Measurements from ENCODE around the gene HLCS.
A peak's percentile ranks its signal among the peaks of the same experiment; 100 is the strongest.

The HLCS gene

DNA sequence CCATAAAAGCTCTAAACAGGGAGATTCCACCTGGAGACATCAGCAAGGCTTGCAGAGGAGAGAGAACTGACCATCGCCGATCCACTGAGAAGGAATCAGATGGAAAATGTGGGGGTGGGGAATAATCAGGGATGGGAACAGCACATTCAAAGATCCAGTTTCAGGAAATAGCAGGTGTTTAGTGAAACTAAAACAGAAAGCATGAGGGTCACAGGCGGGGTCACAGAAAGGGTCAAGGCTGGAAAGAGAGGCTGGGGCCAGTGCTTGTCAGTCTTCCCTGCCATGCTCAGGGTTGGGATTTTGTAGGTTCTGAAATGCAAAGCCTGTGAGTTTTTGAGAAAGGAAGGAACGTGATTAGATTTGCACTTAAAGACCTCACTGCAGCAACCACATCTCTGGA is 103.2 kb downstream of the HLCS start:
- no peaks in the 10 kb centered on the region for H3K36me3 ChIP-seq (ENCODE audit: insufficient read depth, low read length)
- no peaks in the 10 kb centered on the region for H3F3A ChIP-seq (ENCODE audit: low read depth)
- no peaks in the 10 kb centered on the region for H3K27me3 ChIP-seq (ENCODE audit: insufficient read depth, low read length, poor library complexity, severe bottlenecking)
- TF ChIP-seq CTCF (conservative IDR thresholded peaks at IDR 0.05; ENCODE audit: low read length) (no peak), EZH2phosphoT487 (IDR thresholded peaks at IDR 0.05; ENCODE audit: borderline replicate concordance) (no peak)
- no peaks in the 10 kb centered on the region for H3K9me3 ChIP-seq (ENCODE audit: insufficient read depth, low read depth, low read length)
- H3K9ac ChIP-seq (ENCODE audit: low read depth, low read length, poor library complexity, severe bottlenecking): no peak overlapping the region
- H3K79me2 ChIP-seq (ENCODE audit: insufficient read depth, low read length): no peaks in the 10 kb centered on the region
- no peaks in the 10 kb centered on the region for H3K9me2 ChIP-seq (replicated peaks; ENCODE audit: low read depth, low read length)
- H3K4me1 ChIP-seq (ENCODE audit: insufficient read depth, low read length, poor library complexity, severe bottlenecking): peaks cover 14% of the 10 kb centered on the region
- no peak overlapping the region for H3K4me3 ChIP-seq (ENCODE audit: low read length, poor library complexity, severe bottlenecking)
- H4K20me1 ChIP-seq (ENCODE audit: insufficient read depth, low read length, poor library complexity, severe bottlenecking): no peaks in the 10 kb centered on the region
- no peak overlapping the region for H3K4me2 ChIP-seq (ENCODE audit: low read depth, low read length, poor library complexity, severe bottlenecking)
- no peak overlapping the region for H2AFZ ChIP-seq (ENCODE audit: low read length)

GRCh38 chr21:36861595-36862323 is 104.7 kb downstream of the HLCS start:
- Histone ChIP-seq H3F3A (ENCODE audit: low read depth) (no peaks in the 10 kb centered on the region), H4K20me1 (ENCODE audit: insufficient read depth, low read length, poor library complexity, severe bottlenecking) (no peaks in the 10 kb centered on the region), H3K27me3 (ENCODE audit: insufficient read depth, low read length, poor library complexity, severe bottlenecking) (no peaks in the 10 kb centered on the region), H3K4me3 (ENCODE audit: low read length, poor library complexity, severe bottlenecking) (no peak overlapping the region), H3K9me2 (replicated peaks; ENCODE audit: low read depth, low read length) (no peaks in the 10 kb centered on the region), H3K36me3 (ENCODE audit: insufficient read depth, low read length) (no peaks in the 10 kb centered on the region), H2AFZ (ENCODE audit: low read length) (no peak overlapping the region), H3K9ac (ENCODE audit: low read depth, low read length, poor library complexity, severe bottlenecking) (no peak overlapping the region), H3K79me2 (ENCODE audit: insufficient read depth, low read length) (no peaks in the 10 kb centered on the region), H3K4me1 (ENCODE audit: insufficient read depth, low read length, poor library complexity, severe bottlenecking) (peaks cover 14% of the 10 kb centered on the region), H3K9me3 (ENCODE audit: insufficient read depth, low read depth, low read length) (no peaks in the 10 kb centered on the region), H3K4me2 (ENCODE audit: low read depth, low read length, poor library complexity, severe bottlenecking) (no peak overlapping the region)
- TF ChIP-seq CTCF (conservative IDR thresholded peaks at IDR 0.05; ENCODE audit: low read length) (no peak), EZH2phosphoT487 (IDR thresholded peaks at IDR 0.05; ENCODE audit: borderline replicate concordance) (no peak)

DNA sequence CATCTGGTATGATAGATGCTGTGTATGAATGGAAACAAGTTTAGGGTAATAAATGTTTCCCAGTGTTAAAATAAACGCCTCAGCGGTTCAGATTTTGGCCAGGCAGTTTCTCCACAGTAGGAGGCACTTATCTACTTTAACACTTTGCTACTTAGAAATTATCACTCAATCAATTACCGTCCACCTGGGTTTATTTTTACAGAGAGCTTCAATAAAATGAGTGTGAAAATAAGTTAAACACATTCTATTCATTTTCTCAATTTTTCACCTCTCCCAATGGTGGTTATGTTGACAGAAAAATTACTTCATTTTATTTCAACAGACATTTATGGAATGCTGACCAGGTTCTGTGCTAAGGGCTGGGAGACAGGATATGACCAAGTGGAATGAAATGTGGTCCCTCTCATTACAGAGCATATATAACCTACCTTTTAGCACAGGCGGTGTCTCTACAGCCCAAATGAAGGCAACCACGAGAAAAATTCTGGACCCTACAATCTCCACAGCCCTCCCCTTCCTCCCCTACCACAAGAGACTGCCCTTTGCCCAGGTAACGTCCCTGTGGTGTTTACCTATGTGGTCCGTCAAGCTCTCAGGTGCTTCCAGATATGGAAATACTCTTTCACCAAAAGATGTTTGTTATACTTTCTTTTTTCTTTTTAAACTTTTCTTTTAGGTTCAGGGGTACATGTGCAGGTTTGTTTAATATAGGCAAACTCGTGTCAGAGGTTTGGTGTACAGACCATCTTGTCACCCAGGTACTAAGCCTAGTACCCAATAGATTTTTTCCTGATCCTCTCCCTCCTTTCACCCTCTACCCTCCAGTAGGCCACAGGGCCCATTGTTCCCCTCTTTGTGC is 105.5 kb downstream of the HLCS start:
- H2AFZ ChIP-seq (ENCODE audit: low read length): peak overlapping the region; percentile 47; the same call in 1 of the 2 replicates
- no peak overlapping the region for H3K9ac ChIP-seq (ENCODE audit: low read depth, low read length, poor library complexity, severe bottlenecking)
- H4K20me1 ChIP-seq (ENCODE audit: insufficient read depth, low read length, poor library complexity, severe bottlenecking): no peaks in the 10 kb centered on the region
- TF ChIP-seq EZH2phosphoT487 (IDR thresholded peaks at IDR 0.05; ENCODE audit: borderline replicate concordance): no peak
- no peak for TF ChIP-seq CTCF (conservative IDR thresholded peaks at IDR 0.05; ENCODE audit: low read length)
- H3K4me3 ChIP-seq (ENCODE audit: low read length, poor library complexity, severe bottlenecking): no peak overlapping the region
- peak overlapping the region; percentile 34 for H3K4me2 ChIP-seq (ENCODE audit: low read depth, low read length, poor library complexity, severe bottlenecking)
- H3K9me2 ChIP-seq (replicated peaks; ENCODE audit: low read depth, low read length): no peaks in the 10 kb centered on the region
- no peaks in the 10 kb centered on the region for H3K79me2 ChIP-seq (ENCODE audit: insufficient read depth, low read length)
- no peaks in the 10 kb centered on the region for H3K36me3 ChIP-seq (ENCODE audit: insufficient read depth, low read length)
- H3K27me3 ChIP-seq (ENCODE audit: insufficient read depth, low read length, poor library complexity, severe bottlenecking): no peaks in the 10 kb centered on the region
- H3K4me1 ChIP-seq (ENCODE audit: insufficient read depth, low read length, poor library complexity, severe bottlenecking): peaks cover 14% of the 10 kb centered on the region
- H3K9me3 ChIP-seq (ENCODE audit: insufficient read depth, low read depth, low read length): no peaks in the 10 kb centered on the region
- H3F3A ChIP-seq (ENCODE audit: low read depth): no peaks in the 10 kb centered on the region

All from Loucy (cell line).